HepG2 (cell line): Measurements from ENCODE around the gene PIP5KL1. TPM values are rescaled to one million over a fixed set of nuclear protein-coding genes. Genes with fewer than 3 reads are reported as not detected.

Experiments used
- AGO2 ChIP-seq: fragments of 200-400 bp; formaldehyde crosslinking; optimal IDR thresholded peaks from 2 replicates; pipeline ENCODE3; 2017; ENCODE audit warnings: mild to moderate bottlenecking, low read depth, low read length, moderate library complexity
- CCDC6 ChIP-seq: sonication (generic); formaldehyde crosslinking; IDR thresholded peaks from 2 replicates; pipeline ENCODE4 v1.8.1; 2022; ENCODE audit warnings: mild to moderate bottlenecking, missing genetic modification reagents, moderate library complexity
- ELF3 ChIP-seq: IDR thresholded peaks from 2 replicates; pipeline ENCODE4 v1.6.1; 2016; ENCODE audit warnings: missing genetic modification reagents, missing compliant biosample characterization
- FIP1L1 ChIP-seq: fragments of 200-400 bp; formaldehyde crosslinking; IDR thresholded peaks from 2 replicates; pipeline ENCODE4 v1.6.1; 2018; ENCODE audit warnings: low read depth, mild to moderate bottlenecking, low read length, moderate library complexity, borderline replicate concordance; ENCODE audit not compliant: insufficient read depth
- LCORL ChIP-seq, 2 experiments: fragments of 450-650 bp in 1 of 2; sonication (generic) in 1 of 2; formaldehyde crosslinking in 1 of 2; IDR thresholded peaks; 2 replicates each; pipeline versions ENCODE4 v1.5.0 to v1.6.1; 2017 to 2020; ENCODE audit warnings: antibody characterized with exemption in 1 of 2, missing genetic modification reagents in 1 of 2
- MTF2 ChIP-seq: sonication (generic); formaldehyde crosslinking; IDR thresholded peaks from 2 replicates; pipeline ENCODE4 v1.5.0; 2020; ENCODE audit warnings: missing genetic modification reagents, borderline replicate concordance
- NFKB2 ChIP-seq: sonication (generic); formaldehyde crosslinking; IDR thresholded peaks from 2 replicates; pipeline ENCODE4 v1.4.0; 2020; ENCODE audit warnings: missing genetic modification reagents, borderline replicate concordance
- PHF20 ChIP-seq: sonication (generic); formaldehyde crosslinking; IDR thresholded peaks from 2 replicates; pipeline ENCODE4 v1.5.0; 2020; ENCODE audit warnings: mild to moderate bottlenecking, missing genetic modification reagents
- SMARCC2 ChIP-seq: fragments of 450-650 bp; IDR thresholded peaks from 2 replicates; pipeline ENCODE4 v1.6.1; 2017; ENCODE audit warnings: antibody characterized with exemption, mild to moderate bottlenecking
- ZFP36L1 ChIP-seq: sonication (generic); formaldehyde crosslinking; IDR thresholded peaks from 2 replicates; pipeline ENCODE4 v1.8.0; 2022; ENCODE audit warnings: mild to moderate bottlenecking, missing genetic modification reagents, moderate library complexity
- ZNF251 ChIP-seq: sonication (generic); formaldehyde crosslinking; IDR thresholded peaks from 2 replicates; pipeline ENCODE4 v1.9.0; 2021; ENCODE audit warnings: mild to moderate bottlenecking, missing genetic modification reagents
- ZNF333 ChIP-seq: sonication (generic); formaldehyde crosslinking; IDR thresholded peaks from 2 replicates; pipeline ENCODE4 v1.4.0; 2020; ENCODE audit warnings: mild to moderate bottlenecking, missing genetic modification reagents, borderline replicate concordance
- ZNF646 ChIP-seq: sonication (generic); formaldehyde crosslinking; IDR thresholded peaks from 2 replicates; pipeline ENCODE4 v1.9.0; 2021; ENCODE audit warnings: mild to moderate bottlenecking, missing genetic modification reagents
- ZNF75D ChIP-seq: sonication (generic); formaldehyde crosslinking; IDR thresholded peaks from 2 replicates; pipeline ENCODE4 v1.8.1; 2023; ENCODE audit warnings: missing genetic modification reagents, mild to moderate bottlenecking, borderline replicate concordance
- ZNF850 ChIP-seq: sonication (generic); formaldehyde crosslinking; conservative IDR thresholded peaks from 2 replicates; pipeline ENCODE4 v1.9.0; 2021; ENCODE audit warnings: mild to moderate bottlenecking, missing genetic modification reagents
- ZZZ3 ChIP-seq: sonication (generic); formaldehyde crosslinking; IDR thresholded peaks from 2 replicates; pipeline ENCODE4 v1.4.0; 2020; ENCODE audit warnings: missing genetic modification reagents, mild to moderate bottlenecking, borderline replicate concordance
- polyA plus RNA-seq, 8 experiments: library from polyadenylated mRNA; depleted of rRNA in 3 of 8; stranded (reverse) in 7 of 8; unstranded in 1 of 8; fragments of >200 nt; fragmentation: Illumina TruSeq in 4 of 8; extraction: Trizol in 4 of 8; gene quantifications; 2 replicates each; pipeline versions ENCODE4 v1.2.1 to v1.2.3, GENCODE V29; 2011 to 2016; ENCODE audit warnings: low read depth in 4 of 8, missing spikeins in 1 of 8, mixed read lengths in 1 of 8; ENCODE audit not compliant: insufficient read depth in 1 of 8
- total RNA-seq, 5 experiments: library from RNA; depleted of rRNA; stranded (reverse); fragments of >200 nt; fragmentation: Illumina TruSeq; extraction: Trizol; gene quantifications; 2 replicates each; pipeline ENCODE4 v1.2.3, GENCODE V29; 2016; ENCODE audit warnings: low read depth in 1 of 5
- TF ChIP-seq, protein P1 (sequence below): sonication (generic); formaldehyde crosslinking; IDR thresholded peaks from 2 replicates; pipeline ENCODE4 v1.4.0; 2020; ENCODE audit warnings: missing genetic modification reagents; ENCODE audit errors: not compliant biosample characterization
- TF ChIP-seq, protein P2 (sequence below), 2 experiments: fragments of 450-650 bp in 1 of 2; sonication (generic) in 1 of 2; formaldehyde crosslinking; IDR thresholded peaks; 2 replicates each; pipeline versions ENCODE4 v1.5.0 to v1.8.0; 2020 to 2022; ENCODE audit warnings: mild to moderate bottlenecking in 1 of 2, missing genetic modification reagents in 1 of 2
- TF ChIP-seq, protein P3 (sequence below): fragments of 450-650 bp; IDR thresholded peaks from 2 replicates; pipeline ENCODE4 v1.6.1; 2017; ENCODE audit warnings: mild to moderate bottlenecking

Gene PIP5KL1
- total and polyA plus RNA-seq, 2 of the 13 experiments (the other 11 are each of a cell fraction or from before 2014, with no cell fraction given) = 0.20 to 0.49 TPM

DNA sequence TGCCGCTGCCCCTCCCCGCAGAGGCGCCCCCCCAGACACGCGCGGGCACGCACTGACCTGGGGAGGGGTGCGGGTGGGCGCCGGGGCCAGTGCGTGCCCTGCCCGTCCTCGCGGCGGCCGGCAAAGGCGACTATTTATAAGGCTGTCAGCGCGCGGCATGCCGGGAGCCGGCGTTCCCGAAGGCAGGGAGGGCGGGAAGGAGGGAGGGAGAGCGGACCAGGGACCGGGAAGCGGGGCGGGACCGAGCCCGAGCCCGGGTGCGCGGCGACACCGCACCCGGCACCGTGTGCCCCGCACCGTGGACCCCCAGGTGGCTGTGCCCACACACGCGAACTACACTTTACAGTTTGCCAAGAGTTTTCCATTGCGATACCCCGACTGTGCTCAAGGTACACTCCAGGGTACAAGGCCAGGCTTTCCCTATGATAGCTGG lies 53.0 kb downstream of the PIP5KL1 start, which contains the start of gene AK1 (continued):
- TF ChIP-seq, protein P1, sequence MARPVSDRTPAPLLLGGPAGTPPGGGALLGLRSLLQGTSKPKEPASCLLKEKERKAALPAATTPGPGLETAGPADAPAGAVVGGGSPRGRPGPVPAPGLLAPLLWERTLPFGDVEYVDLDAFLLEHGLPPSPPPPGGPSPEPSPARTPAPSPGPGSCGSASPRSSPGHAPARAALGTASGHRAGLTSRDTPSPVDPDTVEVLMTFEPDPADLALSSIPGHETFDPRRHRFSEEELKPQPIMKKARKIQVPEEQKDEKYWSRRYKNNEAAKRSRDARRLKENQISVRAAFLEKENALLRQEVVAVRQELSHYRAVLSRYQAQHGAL (CRISPR knock-in tag) = no peak
- no peak for TF ChIP-seq ZNF75D (CRISPR knock-in tag)
- no peak for TF ChIP-seq ZNF850 (CRISPR knock-in tag)
- TF ChIP-seq ZNF251 (CRISPR knock-in tag) = no peak
- TF ChIP-seq, protein P2, sequence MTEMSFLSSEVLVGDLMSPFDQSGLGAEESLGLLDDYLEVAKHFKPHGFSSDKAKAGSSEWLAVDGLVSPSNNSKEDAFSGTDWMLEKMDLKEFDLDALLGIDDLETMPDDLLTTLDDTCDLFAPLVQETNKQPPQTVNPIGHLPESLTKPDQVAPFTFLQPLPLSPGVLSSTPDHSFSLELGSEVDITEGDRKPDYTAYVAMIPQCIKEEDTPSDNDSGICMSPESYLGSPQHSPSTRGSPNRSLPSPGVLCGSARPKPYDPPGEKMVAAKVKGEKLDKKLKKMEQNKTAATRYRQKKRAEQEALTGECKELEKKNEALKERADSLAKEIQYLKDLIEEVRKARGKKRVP (CRISPR knock-in tag; IDR thresholded peaks at IDR 0.05) = no peak
- peak; percentile 50; the same call in 1 of the 2 replicates for TF ChIP-seq CCDC6 (CRISPR knock-in tag)
- TF ChIP-seq ELF3 (CRISPR knock-in tag) = 0 out of 2 replicates have a peak, but pooled peaks have one; percentile 39
- TF ChIP-seq NFKB2 (CRISPR knock-in tag) = no peak
- TF ChIP-seq SMARCC2 = no peak
- 0 out of 2 replicates have a peak, but pooled peaks have one; percentile 26 for TF ChIP-seq ZZZ3 (CRISPR knock-in tag)
- TF ChIP-seq PHF20 = 0 out of 2 replicates have a peak, but pooled peaks have one; percentile 42
- no peak for TF ChIP-seq FIP1L1
- TF ChIP-seq ZNF333 (CRISPR knock-in tag) = no peak
- no peak for TF ChIP-seq LCORL (IDR thresholded peaks at IDR 0.05)
- 0 out of 2 replicates have a peak, but pooled peaks have one; percentile 41 for TF ChIP-seq LCORL (CRISPR knock-in tag; IDR thresholded peaks at IDR 0.05)
- TF ChIP-seq MTF2 = no peak
- no peak for TF ChIP-seq ZNF646 (CRISPR knock-in tag)
- 0 out of 2 replicates have a peak, but pooled peaks have one; percentile 53 for TF ChIP-seq ZFP36L1
- peak; percentile 83 for TF ChIP-seq AGO2
- TF ChIP-seq, protein P3, sequence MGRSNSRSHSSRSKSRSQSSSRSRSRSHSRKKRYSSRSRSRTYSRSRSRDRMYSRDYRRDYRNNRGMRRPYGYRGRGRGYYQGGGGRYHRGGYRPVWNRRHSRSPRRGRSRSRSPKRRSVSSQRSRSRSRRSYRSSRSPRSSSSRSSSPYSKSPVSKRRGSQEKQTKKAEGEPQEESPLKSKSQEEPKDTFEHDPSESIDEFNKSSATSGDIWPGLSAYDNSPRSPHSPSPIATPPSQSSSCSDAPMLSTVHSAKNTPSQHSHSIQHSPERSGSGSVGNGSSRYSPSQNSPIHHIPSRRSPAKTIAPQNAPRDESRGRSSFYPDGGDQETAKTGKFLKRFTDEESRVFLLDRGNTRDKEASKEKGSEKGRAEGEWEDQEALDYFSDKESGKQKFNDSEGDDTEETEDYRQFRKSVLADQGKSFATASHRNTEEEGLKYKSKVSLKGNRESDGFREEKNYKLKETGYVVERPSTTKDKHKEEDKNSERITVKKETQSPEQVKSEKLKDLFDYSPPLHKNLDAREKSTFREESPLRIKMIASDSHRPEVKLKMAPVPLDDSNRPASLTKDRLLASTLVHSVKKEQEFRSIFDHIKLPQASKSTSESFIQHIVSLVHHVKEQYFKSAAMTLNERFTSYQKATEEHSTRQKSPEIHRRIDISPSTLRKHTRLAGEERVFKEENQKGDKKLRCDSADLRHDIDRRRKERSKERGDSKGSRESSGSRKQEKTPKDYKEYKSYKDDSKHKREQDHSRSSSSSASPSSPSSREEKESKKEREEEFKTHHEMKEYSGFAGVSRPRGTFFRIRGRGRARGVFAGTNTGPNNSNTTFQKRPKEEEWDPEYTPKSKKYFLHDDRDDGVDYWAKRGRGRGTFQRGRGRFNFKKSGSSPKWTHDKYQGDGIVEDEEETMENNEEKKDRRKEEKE = no peak
